Ectodermal cell (in vitro differentiated cells): Measurements from ENCODE around the gene NTN3.
"Not testable (repeated sequence)": the region's sequence is repeated elsewhere in the genome, so short reads cannot be mapped to it uniquely, and the experiment has no call there.

Experiments
- H3K27ac ChIP-seq: 2 replicates; pipeline ENCODE4 v1.7.0; 2013; ENCODE audit warnings: mild to moderate bottlenecking, low read depth, low read length; ENCODE audit not compliant: insufficient read depth, poor library complexity, severe bottlenecking
- H3K27me3 ChIP-seq: 2 replicates; pipeline ENCODE4 v1.7.0; 2013; ENCODE audit warnings: mild to moderate bottlenecking, low read length; ENCODE audit not compliant: insufficient read depth, control insufficient read depth, poor library complexity, severe bottlenecking
- H3K36me3 ChIP-seq: one replicate; pipeline ENCODE4 v1.7.0; 2013; ENCODE audit warnings: low read length; ENCODE audit not compliant: control insufficient read depth, insufficient read depth
- H3K4me1 ChIP-seq: one replicate; pipeline ENCODE4 v1.7.0; 2013; ENCODE audit warnings: low read length; ENCODE audit not compliant: control insufficient read depth, insufficient read depth
- H3K4me3 ChIP-seq: 2 replicates; pipeline ENCODE4 v1.7.0; 2013; ENCODE audit warnings: low read depth, low read length, control low read depth; ENCODE audit not compliant: insufficient read depth
- H3K9me3 ChIP-seq: 2 replicates; pipeline ENCODE4 v1.7.0; 2013; ENCODE audit warnings: mild to moderate bottlenecking, low read length, moderate library complexity; ENCODE audit not compliant: control insufficient read depth
- WGBS, 2 experiments: methylation state at CpG; one replicate each; pipeline ENCODE4 v1.1.7; 2013; ENCODE audit warnings: missing lambda C conversion rate in 2 of 2; 5-methylcytosine and 5-hydroxymethylcytosine counted together

Gene NTN3

DNA sequence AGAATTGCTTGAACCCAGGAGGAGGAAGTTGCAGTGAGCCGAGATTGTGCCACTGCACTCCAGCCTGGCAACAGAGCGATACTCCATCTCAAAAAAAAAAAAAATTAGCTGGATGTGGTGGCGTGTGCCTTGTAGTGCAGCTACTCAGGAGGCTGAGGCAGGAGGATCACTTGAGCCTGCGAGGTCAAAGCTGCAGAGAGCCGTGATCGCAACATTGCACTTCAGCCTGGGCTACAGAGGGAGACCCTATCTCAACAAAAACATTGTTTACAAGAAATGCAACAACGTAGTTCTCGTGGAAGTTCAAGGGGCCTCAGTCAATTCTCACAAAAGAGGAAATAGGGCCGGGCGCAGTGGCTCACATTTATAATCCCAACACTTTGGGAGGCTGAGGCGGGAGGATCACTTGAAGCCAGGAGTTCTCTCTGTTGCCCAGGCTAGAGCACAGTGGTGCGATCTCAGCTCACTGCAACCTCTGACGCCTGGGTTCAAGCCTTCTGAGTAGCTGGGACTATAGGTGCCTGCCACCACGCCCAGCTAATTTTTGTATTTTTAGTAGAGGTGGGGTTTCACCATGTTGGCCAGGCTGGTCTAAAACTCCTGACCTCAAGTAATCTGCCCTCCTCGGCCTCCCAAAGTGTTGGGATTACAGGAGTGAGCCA, 29.8 kb upstream of the NTN3 start:
- 83% methylated on average over 14 to 15 of the region's 15 CpGs for WGBS, 2 experiments
- H3K9me3 ChIP-seq, H3K27me3 ChIP-seq, H3K4me3 ChIP-seq, H3K27ac ChIP-seq, H3K4me1 ChIP-seq: not testable (repeated sequence)
- peaks cover 61% of the 10 kb centered on the region for H3K36me3 ChIP-seq

DNA sequence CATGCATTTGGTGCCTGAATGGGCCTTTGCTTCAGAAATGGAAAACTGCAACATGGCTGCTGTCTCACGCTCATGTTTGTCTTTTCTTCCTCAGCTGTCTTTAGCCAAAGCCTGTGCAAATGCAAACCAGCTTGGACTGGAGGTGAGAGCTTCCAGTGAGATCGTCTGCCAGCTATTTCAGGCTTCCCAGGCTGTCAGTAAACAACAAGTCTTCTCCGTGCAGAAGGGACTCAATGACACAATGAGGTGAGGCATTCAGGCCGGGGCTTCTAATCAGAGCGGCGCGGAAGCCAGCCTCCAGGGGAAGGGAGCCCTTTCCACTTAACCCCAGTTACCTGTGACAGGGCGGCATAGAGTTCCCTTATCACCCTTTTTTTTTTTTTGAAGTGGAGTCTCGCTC, 27.5 kb upstream of the NTN3 start:
- no peaks in the 10 kb centered on the region for H3K9me3 ChIP-seq
- no peaks in the 10 kb centered on the region for H3K27me3 ChIP-seq
- H3K4me3 ChIP-seq, result no peak overlapping the region
- no peaks in the 10 kb centered on the region for H3K4me1 ChIP-seq
- H3K27ac ChIP-seq, result no peak overlapping the region
- peaks cover 57% of the 10 kb centered on the region for H3K36me3 ChIP-seq
- WGBS, 2 experiments, result 92 to 95% methylated on average over 8 to 9 of the region's 9 CpGs

DNA sequence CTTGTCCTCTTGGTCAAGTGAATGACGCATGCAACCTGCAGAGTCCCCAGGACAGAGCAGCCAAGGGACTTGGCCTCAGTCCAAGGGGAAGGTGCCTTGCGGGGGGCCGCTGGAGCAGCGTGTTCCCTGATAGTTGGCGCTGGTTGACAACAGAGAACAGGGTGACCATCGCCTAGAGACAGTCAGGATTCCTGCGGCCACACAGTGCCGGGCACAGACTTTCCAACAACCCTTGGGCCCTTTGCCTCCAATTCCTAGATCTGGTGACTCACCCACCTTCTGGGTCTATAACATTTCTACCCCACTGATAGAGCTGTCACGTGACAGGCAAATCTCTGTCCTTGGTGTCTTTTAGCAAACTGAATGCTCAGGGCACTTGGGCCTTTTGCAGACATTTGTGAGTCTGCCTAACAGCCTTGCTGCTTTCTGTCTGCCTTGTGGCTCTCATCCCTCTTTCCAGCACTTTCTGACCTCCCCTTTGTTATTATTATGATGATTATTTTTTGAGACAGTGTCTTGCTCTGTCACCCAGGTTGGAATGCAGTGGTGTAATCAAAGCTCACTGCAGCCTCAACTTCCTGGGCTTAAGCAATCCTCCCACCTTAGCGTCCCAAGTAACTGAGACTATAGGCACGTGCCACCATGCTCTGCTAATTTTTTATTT, 23.0 kb upstream of the NTN3 start:
- Histone ChIP-seq H3K36me3 (peaks cover 69% of the 10 kb centered on the region), H3K9me3 (no peaks in the 10 kb centered on the region), H3K27me3 (no peaks in the 10 kb centered on the region), H3K4me3 (no peak overlapping the region), H3K4me1 (no peaks in the 10 kb centered on the region), H3K27ac (no peak overlapping the region)
- WGBS, 2 experiments, result 94% methylated on average over 11 of the region's 11 CpGs

DNA sequence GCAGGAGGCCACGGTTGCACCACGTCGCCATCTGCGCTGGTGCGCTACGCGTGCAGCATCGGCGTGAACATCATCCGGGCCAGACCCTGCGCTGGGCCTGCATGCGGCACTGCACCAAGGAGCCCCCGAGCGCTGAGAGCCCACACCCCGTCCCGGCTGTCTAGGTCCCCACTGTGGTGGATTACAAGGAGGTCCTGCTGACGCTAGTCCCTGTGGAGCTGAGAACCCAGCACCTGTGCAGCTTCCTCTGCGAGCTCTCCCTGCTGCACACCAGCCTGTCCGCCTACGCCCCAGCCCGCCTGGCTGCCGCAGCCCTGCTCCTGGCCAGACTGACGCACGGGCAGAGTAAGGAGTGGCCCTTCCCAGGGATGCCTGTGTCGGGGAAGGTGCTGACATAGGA, 22.0 kb upstream of the NTN3 start:
- Histone ChIP-seq H3K27me3 (no peaks in the 10 kb centered on the region), H3K36me3 (peaks cover 72% of the 10 kb centered on the region), H3K27ac (no peak overlapping the region), H3K9me3 (no peaks in the 10 kb centered on the region), H3K4me3 (no peak overlapping the region), H3K4me1 (no peaks in the 10 kb centered on the region)
- 97% methylated on average over 25 of the region's 25 CpGs for WGBS, 2 experiments

DNA sequence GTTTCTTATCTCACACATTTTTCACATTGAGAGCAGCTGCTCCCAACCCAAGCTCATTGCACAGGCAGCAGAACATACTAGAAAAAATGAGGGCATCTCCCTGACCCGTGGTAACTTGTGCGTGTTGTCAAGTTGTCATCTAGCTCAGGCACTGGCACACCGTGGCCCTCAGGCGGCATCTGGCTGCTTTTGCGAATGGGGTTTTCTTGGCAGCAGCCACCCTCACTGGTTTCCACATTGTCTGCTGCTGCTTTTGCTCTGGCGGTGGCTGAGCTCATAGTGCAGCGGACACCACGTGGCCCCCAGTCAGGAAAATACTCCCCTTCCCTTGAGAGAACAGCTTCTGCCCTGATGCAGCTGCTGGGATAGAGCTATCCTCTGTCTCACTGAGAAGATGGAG, 20.6 kb upstream of the NTN3 start:
- H3K9me3 ChIP-seq, result no peaks in the 10 kb centered on the region

DNA sequence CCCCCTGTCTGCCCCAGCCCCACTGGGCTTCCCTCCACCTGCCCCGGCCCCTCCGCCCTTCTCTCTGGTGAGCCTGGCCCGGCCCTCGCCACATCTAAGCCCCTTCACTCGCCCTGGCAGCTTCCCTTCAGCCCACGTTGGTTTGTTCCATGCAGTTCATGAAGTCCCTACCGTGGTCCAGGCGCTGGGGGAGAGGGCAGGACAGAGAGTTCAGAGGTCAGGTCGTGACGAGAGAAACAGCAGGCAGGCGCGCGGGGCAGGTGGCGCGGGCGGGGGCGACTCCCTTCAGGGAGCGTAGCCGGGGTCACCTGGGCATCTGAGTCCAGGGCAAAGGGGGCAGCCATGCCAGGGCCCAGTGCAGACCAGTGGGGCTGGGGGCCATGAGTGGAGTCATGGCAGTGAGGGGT, 20.1 kb upstream of the NTN3 start:
- no peak overlapping the region for H3K27ac ChIP-seq
- WGBS, 2 experiments, result 96% methylated on average over 19 of the region's 19 CpGs
- peaks cover 62% of the 10 kb centered on the region for H3K36me3 ChIP-seq
- no peak overlapping the region for H3K4me3 ChIP-seq
- H3K9me3 ChIP-seq, result no peaks in the 10 kb centered on the region
- no peaks in the 10 kb centered on the region for H3K27me3 ChIP-seq
- H3K4me1 ChIP-seq, result no peaks in the 10 kb centered on the region

More for the DNA sequence above, 20.6 kb upstream of the NTN3 start:
- H3K36me3 ChIP-seq, result peaks cover 65% of the 10 kb centered on the region
- H3K27me3 ChIP-seq, result no peaks in the 10 kb centered on the region
- no peaks in the 10 kb centered on the region for H3K4me1 ChIP-seq
- no peak overlapping the region for H3K4me3 ChIP-seq
- no peak overlapping the region for H3K27ac ChIP-seq
- WGBS, 2 experiments, result 96 to 98% methylated on average over 8 of the region's 8 CpGs

DNA sequence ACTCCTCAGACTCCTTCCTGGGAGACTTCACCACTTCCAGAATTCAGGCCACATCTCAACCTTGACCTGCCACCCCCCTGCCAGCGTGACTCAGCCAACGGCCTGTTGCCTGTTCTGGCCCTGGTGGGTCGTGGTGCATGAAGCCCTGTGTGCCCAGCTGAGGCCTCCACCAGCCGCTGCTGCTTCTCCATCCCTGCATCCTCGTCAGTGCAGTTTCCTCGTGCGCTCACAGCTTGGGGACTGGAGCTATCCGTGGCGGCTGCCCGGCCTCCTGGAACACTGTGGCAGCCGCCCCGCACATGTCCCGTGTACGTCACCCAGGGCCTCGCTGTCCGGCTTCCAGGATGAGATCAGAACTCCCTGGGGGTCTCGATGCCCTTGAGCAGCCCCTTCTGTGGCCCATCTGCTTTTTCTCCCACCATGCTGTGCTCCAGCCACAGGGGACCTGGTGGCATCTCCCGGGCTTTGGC, 19.2 kb upstream of the NTN3 start:
- no peak overlapping the region for H3K27ac ChIP-seq
- H3K4me3 ChIP-seq, result no peak overlapping the region
- H3K36me3 ChIP-seq, result peaks cover 63% of the 10 kb centered on the region
- no peaks in the 10 kb centered on the region for H3K27me3 ChIP-seq
- H3K4me1 ChIP-seq, result no peaks in the 10 kb centered on the region
- 93 to 96% methylated on average over 18 of the region's 18 CpGs for WGBS, 2 experiments
- H3K9me3 ChIP-seq, result no peaks in the 10 kb centered on the region

DNA sequence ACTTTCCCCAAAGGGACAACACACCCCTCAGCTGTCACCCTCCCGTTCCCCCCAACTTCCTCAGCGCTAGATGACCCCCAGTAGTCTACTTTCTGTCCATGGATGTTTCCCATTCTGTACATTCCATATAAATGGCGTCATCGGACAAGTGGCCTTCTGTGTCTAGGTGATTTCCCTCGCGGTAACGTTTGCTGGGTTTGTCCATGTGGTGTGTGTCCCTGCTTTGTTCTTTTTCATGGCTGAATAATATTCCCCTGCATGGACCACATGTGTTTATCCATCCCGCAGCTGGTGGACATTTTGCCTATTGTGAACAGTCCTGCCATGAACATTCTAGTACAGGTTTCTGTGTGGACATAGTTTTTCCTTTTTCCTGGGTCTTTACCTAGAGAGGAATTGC, 18.4 kb upstream of the NTN3 start:
- WGBS, 2 experiments, result 96 to 98% methylated on average over 8 of the region's 8 CpGs
- Histone ChIP-seq H3K27me3 (no peaks in the 10 kb centered on the region), H3K9me3 (no peaks in the 10 kb centered on the region), H3K27ac (no peak overlapping the region), H3K4me3 (no peak overlapping the region), H3K4me1 (no peaks in the 10 kb centered on the region), H3K36me3 (peaks cover 63% of the 10 kb centered on the region)

DNA sequence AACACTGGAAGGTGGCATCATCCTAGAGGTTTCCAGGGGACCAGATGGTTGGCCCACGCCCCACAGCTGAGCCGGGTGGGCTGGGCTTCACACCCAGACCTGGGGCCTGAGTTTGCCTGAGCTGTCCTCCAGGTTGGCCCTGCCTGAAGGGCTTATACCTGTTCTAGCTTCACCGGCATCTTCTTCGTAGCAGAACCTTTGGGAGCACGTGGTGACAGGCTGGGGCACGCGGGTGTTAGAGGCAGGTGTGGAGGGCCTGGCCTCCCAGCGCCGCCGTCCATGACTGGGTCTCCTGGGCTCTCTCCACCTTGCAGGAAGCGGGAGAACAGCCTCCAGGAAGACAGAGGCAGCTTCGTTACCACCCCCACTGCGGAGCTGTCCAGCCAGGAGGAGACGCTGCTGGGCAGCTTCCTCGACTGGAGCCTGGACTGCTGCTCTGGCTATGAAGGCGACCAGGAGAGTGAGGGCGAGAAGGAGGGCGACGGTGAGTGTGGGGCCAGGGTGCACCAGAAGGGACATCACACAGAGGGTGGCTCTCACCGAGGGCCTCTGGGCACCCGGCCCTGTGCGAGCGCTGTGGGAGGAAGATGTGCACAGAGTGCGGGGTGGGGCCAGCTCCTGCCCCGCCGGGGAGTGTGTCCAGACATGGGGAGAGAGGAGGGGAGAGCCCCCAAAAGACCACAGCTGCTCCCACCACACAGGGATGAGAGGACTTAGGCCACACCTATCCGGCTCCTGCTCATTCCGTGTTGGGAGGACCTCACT, 15.8 kb upstream of the NTN3 start:
- no peaks in the 10 kb centered on the region for H3K9me3 ChIP-seq
- WGBS, 2 experiments, result 96% methylated on average over 28 of the region's 28 CpGs
- no peak overlapping the region for H3K4me3 ChIP-seq
- H3K27ac ChIP-seq, result no peak overlapping the region
- peaks cover 10% of the 10 kb centered on the region for H3K4me1 ChIP-seq
- no peaks in the 10 kb centered on the region for H3K27me3 ChIP-seq
- H3K36me3 ChIP-seq, result peaks cover 45% of the 10 kb centered on the region

DNA sequence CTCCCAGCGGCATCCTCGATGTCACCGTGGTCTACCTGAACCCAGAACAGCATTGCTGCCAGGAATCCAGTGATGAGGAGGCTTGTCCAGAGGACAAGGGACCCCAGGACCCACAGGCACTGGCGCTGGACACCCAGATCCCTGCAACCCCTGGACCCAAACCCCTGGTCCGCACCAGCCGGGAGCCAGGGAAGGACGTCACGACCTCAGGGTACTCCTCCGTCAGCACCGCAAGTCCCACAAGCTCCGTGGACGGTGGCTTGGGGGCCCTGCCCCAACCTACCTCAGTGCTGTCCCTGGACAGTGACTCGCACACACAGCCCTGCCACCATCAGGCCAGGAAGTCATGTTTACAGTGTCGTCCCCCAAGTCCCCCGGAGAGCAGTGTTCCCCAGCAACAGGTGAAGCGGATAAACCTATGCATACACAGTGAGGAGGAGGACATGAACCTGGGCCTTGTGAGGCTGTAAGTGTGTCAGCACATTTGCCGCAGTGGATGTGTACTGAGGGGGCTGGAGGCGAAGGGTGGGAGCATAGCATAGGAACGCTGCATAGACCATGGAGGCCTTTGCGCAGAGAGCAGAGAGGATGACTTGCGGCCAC, 14.4 kb upstream of the NTN3 start:
- H3K36me3 ChIP-seq, result peaks cover 42% of the 10 kb centered on the region
- H3K27ac ChIP-seq, result no peak overlapping the region
- no peaks in the 10 kb centered on the region for H3K27me3 ChIP-seq
- no peaks in the 10 kb centered on the region for H3K9me3 ChIP-seq
- H3K4me3 ChIP-seq, result no peak overlapping the region
- peaks cover 19% of the 10 kb centered on the region for H3K4me1 ChIP-seq
- 97% methylated on average over 21 of the region's 21 CpGs for WGBS, 2 experiments
